Inflammatory macrophage (primary cell): ENCODE data around the gene PCDHB16.

Source experiments
- DNase-seq, 2 donors: peaks; one replicate each; pipeline ENCODE4 v3.0.0-alpha.2; 2020 to 2022

The PCDHB16 gene

DNA sequence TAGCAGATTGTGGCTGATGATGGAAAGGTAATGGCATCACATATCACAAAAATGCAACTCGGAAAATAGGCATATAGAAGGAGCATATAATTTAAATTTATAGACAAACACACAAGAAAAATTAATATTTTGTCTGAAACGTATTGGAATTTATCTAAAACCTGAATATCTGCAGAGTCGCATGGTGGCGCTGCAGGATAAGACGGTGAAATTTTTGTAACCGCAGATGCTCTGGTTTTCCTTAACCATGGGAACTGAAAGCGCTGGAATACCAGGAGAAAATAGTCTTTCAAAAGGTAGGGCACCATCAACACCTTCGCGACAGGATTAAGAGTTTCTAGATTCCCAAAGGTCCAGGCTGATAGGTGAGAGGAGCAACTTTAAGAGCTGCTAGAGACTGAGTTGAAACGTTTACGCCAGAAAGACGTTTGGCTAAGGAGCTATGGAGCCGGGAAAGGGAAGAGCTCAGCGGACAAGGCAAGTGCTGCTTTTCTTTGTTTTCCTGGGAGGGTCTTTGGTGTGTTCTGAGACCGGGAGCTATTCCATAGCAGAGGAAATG is 52.0 kb downstream of the PCDHB16 start:
- no peak for DNase-seq
